Peyer's patch (tissue), 4 donors: ENCODE measurements around the gene P2RX7. TPM values are rescaled to one million over a fixed set of nuclear protein-coding genes. Genes with fewer than 3 reads are reported as not detected.

Experiments used
- DNase-seq, 3 donors: peaks; one replicate each; pipeline ENCODE4 v3.0.0-alpha.2; 2017 to 2019
- H3K27ac ChIP-seq, 4 donors: fragments of 200-600 bp; sonication (generic); one replicate each; pipeline ENCODE4 v1.5.1; 2016 to 2019
- H3K27me3 ChIP-seq, 2 donors: fragments of 200-600 bp; sonication (generic); one replicate each; pipeline ENCODE4 v1.5.1; 2019
- H3K36me3 ChIP-seq, 3 donors: fragments of 200-600 bp; sonication (generic); one replicate each; pipeline ENCODE4 v1.5.1; 2016 to 2019
- H3K4me1 ChIP-seq, 4 donors: fragments of 200-600 bp; sonication (generic); one replicate each; pipeline ENCODE4 v1.5.1; 2016 to 2019
- H3K4me3 ChIP-seq, 4 donors: fragments of 200-600 bp; sonication (generic); 1 replicate in 3 of 4; 2 replicates in 1 of 4; pipeline ENCODE4 v1.5.1; 2016 to 2019; ENCODE audit warnings: mild to moderate bottlenecking in 1 of 4
- H3K9me3 ChIP-seq, 4 donors: fragments of 200-600 bp; sonication (generic); one replicate each; pipeline ENCODE4 v1.5.1; 2016 to 2019; ENCODE audit warnings: mild to moderate bottlenecking in 1 of 4
- POLR2A ChIP-seq, 2 donors: fragments of 450-650 bp; IDR thresholded peaks; one replicate each; pipeline ENCODE4 v1.5.1; 2017; ENCODE audit warnings: antibody characterized with exemption in 2 of 2, mild to moderate bottlenecking in 2 of 2, moderate library complexity in 2 of 2
- total RNA-seq, 4 donors: library from RNA; depleted of rRNA; stranded (reverse); fragments of >200 nt; gene quantifications; one replicate each; pipeline ENCODE4 v1.1.0, GENCODE V29; 2016
- TF ChIP-seq, protein P1 (sequence below), 6 experiments: fragments of 450-650 bp in 4 of 6; fragments of 200-600 bp in 2 of 6; sonication (generic) in 1 of 6; IDR thresholded peaks; one replicate each; pipeline ENCODE4 v1.5.1; 2017 to 2019; ENCODE audit warnings: antibody characterized with exemption in 6 of 6, mild to moderate bottlenecking in 3 of 6, moderate library complexity in 1 of 6

The P2RX7 gene
- total RNA-seq, 4 donors from 2014 or later: 1.0 to 9.1 (median 1.7) TPM; not detected in 1

GRCh38 chr12:121209221-121209620 is 76.5 kb downstream of the P2RX7 start:
- H3K36me3 ChIP-seq: no peaks in the 10 kb centered on the region
- DNase-seq: no peak
- no peaks in the 10 kb centered on the region for H3K9me3 ChIP-seq
- no peak for TF ChIP-seq POLR2A (IDR thresholded peaks at IDR 0.05)
- TF ChIP-seq, protein P1, sequence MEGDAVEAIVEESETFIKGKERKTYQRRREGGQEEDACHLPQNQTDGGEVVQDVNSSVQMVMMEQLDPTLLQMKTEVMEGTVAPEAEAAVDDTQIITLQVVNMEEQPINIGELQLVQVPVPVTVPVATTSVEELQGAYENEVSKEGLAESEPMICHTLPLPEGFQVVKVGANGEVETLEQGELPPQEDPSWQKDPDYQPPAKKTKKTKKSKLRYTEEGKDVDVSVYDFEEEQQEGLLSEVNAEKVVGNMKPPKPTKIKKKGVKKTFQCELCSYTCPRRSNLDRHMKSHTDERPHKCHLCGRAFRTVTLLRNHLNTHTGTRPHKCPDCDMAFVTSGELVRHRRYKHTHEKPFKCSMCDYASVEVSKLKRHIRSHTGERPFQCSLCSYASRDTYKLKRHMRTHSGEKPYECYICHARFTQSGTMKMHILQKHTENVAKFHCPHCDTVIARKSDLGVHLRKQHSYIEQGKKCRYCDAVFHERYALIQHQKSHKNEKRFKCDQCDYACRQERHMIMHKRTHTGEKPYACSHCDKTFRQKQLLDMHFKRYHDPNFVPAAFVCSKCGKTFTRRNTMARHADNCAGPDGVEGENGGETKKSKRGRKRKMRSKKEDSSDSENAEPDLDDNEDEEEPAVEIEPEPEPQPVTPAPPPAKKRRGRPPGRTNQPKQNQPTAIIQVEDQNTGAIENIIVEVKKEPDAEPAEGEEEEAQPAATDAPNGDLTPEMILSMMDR (IDR thresholded peaks at IDR 0.05): no peak
- no peaks in the 10 kb centered on the region for H3K27me3 ChIP-seq
- peak overlapping the region in 3 of 4 donors; percentile 75 to 96 (median 89) for H3K4me3 ChIP-seq
- H3K4me1 ChIP-seq: peaks cover 0 to 33% (median 1%) of the 10 kb centered on the region in 4 donors
- peak overlapping the region in 3 of 4 donors; percentile 91 to 97 (median 91) for H3K27ac ChIP-seq

GRCh38 chr12:121209624-121210572 is 77.2 kb downstream of the P2RX7 start, which contains the start of gene P2RX4:
Gene P2RX4, plus strand, starts transcription at chr12:121210129. Its CDS starts 36 bp downstream, at chr12:121210165.
- H3K27ac ChIP-seq: peak within 1 kb of the TSS; percentile 91 to 97 (median 92)
- peak within 1 kb of the TSS; percentile 75 to 96 (median 86) for H3K4me3 ChIP-seq
- H3K4me1 ChIP-seq: peaks cover 0 to 39% (median 4%) of the 10 kb centered on the region in 4 donors
- no peaks in the 10 kb centered on the region for H3K36me3 ChIP-seq
- H3K9me3 ChIP-seq: no peaks in the 10 kb centered on the region
- H3K27me3 ChIP-seq: no peaks in the 10 kb centered on the region
- peak; percentile 81 to 95 (median 93) for DNase-seq
- TF ChIP-seq, protein P1 (IDR thresholded peaks at IDR 0.05): peak in 3 of 6 experiments; percentile 32 to 44 (median 40)
- peak; percentile 96 for TF ChIP-seq POLR2A (IDR thresholded peaks at IDR 0.05)

DNA sequence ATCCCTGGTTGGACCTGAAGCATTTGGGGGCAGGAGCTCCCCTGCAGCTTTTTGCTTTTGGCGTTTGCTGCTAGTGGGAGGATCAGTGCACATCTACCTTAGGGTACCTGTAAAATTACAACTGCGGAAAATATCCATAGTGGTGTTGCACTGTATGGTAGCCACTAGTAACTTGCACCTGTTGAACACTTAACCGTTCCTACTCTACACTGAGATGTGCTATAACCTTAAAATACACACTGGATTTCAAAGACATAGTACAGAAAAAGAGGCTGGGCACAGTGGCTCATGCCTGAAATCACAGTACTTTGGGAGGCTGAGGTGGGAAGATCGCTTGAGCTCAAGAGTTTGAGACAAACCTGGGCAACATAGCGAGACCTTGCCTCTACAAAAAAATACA is 80.2 kb downstream of the P2RX7 start:
- no peak for TF ChIP-seq POLR2A (IDR thresholded peaks at IDR 0.05)
- peak overlapping the region in 1 of 4 donors; percentile 95 for H3K27ac ChIP-seq
- DNase-seq: no peak
- H3K36me3 ChIP-seq: peaks cover 0 to 3% (median 0%) of the 10 kb centered on the region in 3 donors
- H3K27me3 ChIP-seq: no peaks in the 10 kb centered on the region
- H3K9me3 ChIP-seq: no peaks in the 10 kb centered on the region
- peaks cover 0 to 58% (median 9%) of the 10 kb centered on the region in 4 donors for H3K4me1 ChIP-seq
- H3K4me3 ChIP-seq: no peak overlapping the region

- peak overlapping the region in 2 of 4 donors; percentile 13 to 36 for H3K4me3 ChIP-seq
- peaks cover 0 to 3% (median 0%) of the 10 kb centered on the region in 3 donors for H3K36me3 ChIP-seq
- peak overlapping the region; percentile 2 to 95 (median 82) for H3K27ac ChIP-seq
- peaks cover 0 to 60% (median 9%) of the 10 kb centered on the region in 4 donors for H3K4me1 ChIP-seq
- H3K9me3 ChIP-seq: no peaks in the 10 kb centered on the region
- no peak for DNase-seq
- no peaks in the 10 kb centered on the region for H3K27me3 ChIP-seq
- TF ChIP-seq POLR2A (IDR thresholded peaks at IDR 0.05): no peak
- TF ChIP-seq, protein P1 (IDR thresholded peaks at IDR 0.05): no peak
Measured at GRCh38 chr12:121214166-121214777, 81.6 kb downstream of the P2RX7 start.

DNA sequence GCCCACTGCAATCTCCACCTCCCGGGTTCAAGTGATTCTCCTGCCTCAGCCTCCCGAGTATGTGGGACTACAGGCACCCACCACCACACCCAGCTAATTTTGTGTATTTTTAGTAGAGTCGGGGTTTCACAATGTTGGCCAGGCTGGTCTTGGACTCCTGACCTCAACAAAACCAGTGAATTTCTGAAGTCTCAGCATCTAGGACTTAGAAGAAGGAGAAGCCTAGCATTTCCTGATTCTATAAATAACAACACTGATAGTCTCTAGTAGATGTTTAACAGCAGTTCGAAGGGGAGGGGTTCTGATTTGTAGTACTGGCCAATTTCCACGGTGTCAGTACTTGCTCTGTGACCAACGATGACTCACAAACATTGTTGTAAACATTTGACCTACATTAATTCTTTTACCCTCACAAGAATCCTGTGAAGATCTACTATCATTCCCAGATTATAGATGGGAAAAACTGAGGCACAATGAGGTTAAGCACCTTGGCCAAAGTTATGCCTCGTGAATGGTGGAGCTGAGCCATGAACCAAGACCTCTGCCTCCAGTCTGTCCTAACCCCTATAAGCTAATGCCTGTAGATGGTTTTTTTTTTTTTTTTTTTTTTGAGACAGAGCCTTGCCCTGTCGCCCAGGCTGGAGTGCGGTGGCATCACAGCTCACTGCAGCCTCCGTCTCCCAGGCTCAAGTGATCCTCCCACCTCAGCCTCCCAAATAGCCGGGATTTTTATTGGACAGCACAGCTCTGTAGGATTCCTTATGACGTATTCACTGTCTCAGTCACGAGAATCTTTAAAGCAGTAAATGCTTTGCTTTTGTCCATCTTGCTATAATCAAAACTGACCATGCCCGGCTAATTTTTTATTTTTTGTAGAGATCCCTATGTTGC is 82.4 kb downstream of the P2RX7 start:
- H3K4me1 ChIP-seq: peaks cover 0 to 59% (median 9%) of the 10 kb centered on the region in 4 donors
- peak in 1 of 3 donors; percentile 69 for DNase-seq

More for the DNA sequence above, 82.4 kb downstream of the P2RX7 start:
- no peaks in the 10 kb centered on the region for H3K9me3 ChIP-seq
- H3K36me3 ChIP-seq: peaks cover 0 to 4% (median 0%) of the 10 kb centered on the region in 3 donors
- peak overlapping the region; percentile 2 to 95 (median 82) for H3K27ac ChIP-seq
- TF ChIP-seq, protein P1 (IDR thresholded peaks at IDR 0.05): no peak
- no peak for TF ChIP-seq POLR2A (IDR thresholded peaks at IDR 0.05)
- peak overlapping the region in 2 of 4 donors; percentile 13 to 36 for H3K4me3 ChIP-seq
- H3K27me3 ChIP-seq: no peaks in the 10 kb centered on the region
